ENCODE results near the gene AHCTF1. TPM values are rescaled to one million over a fixed set of nuclear protein-coding genes. Genes with fewer than 3 reads are reported as not detected.

The AHCTF1 gene
- total and polyA plus RNA-seq, 10 of the 15 experiments (the other 5 are each of a cell fraction or from before 2014, with no cell fraction given) = 3.4 to 45.5 (median 17.8) TPM

- no peak for FAIRE-seq
- DNase-seq (ENCODE audit: low read depth, low spot score) = no peak
- Histone ChIP-seq H3K36me3 (ENCODE audit: control insufficient read depth in 2 of 2, insufficient read depth in 2 of 2, low read length in 1 of 2) (no peaks in the 10 kb centered on the region), H3K27me3 (replicated peaks in 1 of 2; ENCODE audit: control insufficient read depth in 2 of 2, insufficient read depth in 2 of 2, low read length in 1 of 2) (no peaks in the 10 kb centered on the region), H3K9me3 (replicated peaks; ENCODE audit: control insufficient read depth, insufficient read depth, low read length) (no peaks in the 10 kb centered on the region; the same call in 2 of the 3 replicates), H3K9ac (ENCODE audit: control insufficient read depth, insufficient read depth, low read length) (no peak overlapping the region), H3K79me2 (ENCODE audit: control insufficient read depth, insufficient read depth, low read length) (no peaks in the 10 kb centered on the region), H3K4me2 (ENCODE audit: control insufficient read depth, insufficient read depth) (no peak overlapping the region), H3K27ac (ENCODE audit: control insufficient read depth, insufficient read depth) (no peak overlapping the region), H4K20me1 (ENCODE audit: control insufficient read depth, insufficient read depth) (no peaks in the 10 kb centered on the region), H3K4me1 (ENCODE audit: control insufficient read depth, insufficient read depth, low read length) (no peaks in the 10 kb centered on the region), H2AFZ (ENCODE audit: control insufficient read depth, low read depth, low read length) (no peak overlapping the region), H3K4me3 (no peak overlapping the region)
- 32% methylated on average over 11 of the region's 11 CpGs for WGBS (ENCODE audit: insufficient coverage, insufficient replicate concordance, low lambda C conversion rate, missing lambda C conversion rate)
- ChIA-PET RAD21 (ENCODE audit: unreplicated experiment) (no interaction called here), CTCF (no interaction called here), SMC1A (ENCODE audit: uncharacterized antibody, unreplicated experiment) (interaction anchor here (0.6 kb wide), 1 partner anchor 57 kb away, joined by 3 read pairs; no protein-coding TSS in a partner anchor), POLR2A (no interaction called here)
- in situ Hi-C loops (cut with MboI) (no loop called here), intact Hi-C loops (cut with micrococcal nuclease; ENCODE audit: unreplicated experiment) (no loop called here)
- BruUV-seq (replicated peaks) = no TSS peak
- no peak; the same call in 2 of the 3 replicates for ATAC-seq
- no peak for TF ChIP-seq ZBTB40 (IDR thresholded peaks at IDR 0.05; ENCODE audit: borderline replicate concordance)
- no peak for TF ChIP-seq RBBP5 (conservative IDR thresholded peaks at IDR 0.05)
- no peak for TF ChIP-seq YBX1 (IDR thresholded peaks at IDR 0.05)
- TF ChIP-seq CHD2 (IDR thresholded peaks at IDR 0.05; ENCODE audit: borderline replicate concordance, low read depth, low read length) = no peak
- no peak for TF ChIP-seq BCL3 (IDR thresholded peaks at IDR 0.05; ENCODE audit: borderline replicate concordance, insufficient read depth, low read depth, low read length, poor library complexity, severe bottlenecking)
- no peak for TF ChIP-seq BCL11A (IDR thresholded peaks at IDR 0.05; ENCODE audit: low read depth, low read length)
- TF ChIP-seq CBX5 (IDR thresholded peaks at IDR 0.05; ENCODE audit: low read depth) = no peak
- TF ChIP-seq POU2F2 (IDR thresholded peaks at IDR 0.05; ENCODE audit: borderline replicate concordance, low read depth, low read length) = no peak
- TF ChIP-seq IRF3 (IDR thresholded peaks at IDR 0.05) = no peak
- TF ChIP-seq TBL1XR1 (IDR thresholded peaks at IDR 0.05; ENCODE audit: low read depth, low read length) = no peak
- TF ChIP-seq SMAD1 (IDR thresholded peaks at IDR 0.05; ENCODE audit: low read depth, partially characterized antibody) = no peak
- TF ChIP-seq GATAD2B (conservative IDR thresholded peaks at IDR 0.05; ENCODE audit: low read depth) = no peak
- no peak for TF ChIP-seq SMAD5 (IDR thresholded peaks at IDR 0.05; ENCODE audit: low read depth)
- no peak for TF ChIP-seq REST (IDR thresholded peaks at IDR 0.05; ENCODE audit: low read depth, low read length)
- no peak for TF ChIP-seq RFX5 (IDR thresholded peaks at IDR 0.05; ENCODE audit: low read depth, low read length)
Observed at GRCh38 chr1:246815693-246816270, 116.0 kb downstream of the AHCTF1 start.
